Heart left ventricle (tissue), 13 donors: ENCODE measurements around the gene TBC1D21.

ENCODE experiments used
- CTCF ChIP-seq, 12 donors: fragments of 200-600 bp; sonication (generic) in 4 of 12; IDR thresholded peaks; one replicate each; pipeline versions ENCODE4 v1.5.0 to v1.8.0; 2018 to 2022; ENCODE audit warnings: antibody characterized with exemption in 12 of 12, mild to moderate bottlenecking in 5 of 12
- POLR2A ChIP-seq, 2 donors: fragments of 450-650 bp; IDR thresholded peaks; one replicate each; pipeline ENCODE4 v1.6.1; 2017; ENCODE audit warnings: antibody characterized with exemption in 2 of 2, mild to moderate bottlenecking in 2 of 2, moderate library complexity in 2 of 2
- donor health status: ischemic (EF 13 %, LVEDD 7.1; RV severe dilation, severe dysfunction).
- donor health status: DM: no; HTN: yes; CAD: no.
- donor health status: DM: no; HTN: no; CAD: no.
- donor health status: ischemic (EF 25% LVEDD 6.9; RV normal size, moderate dysfunction).
- donor health status: ischemic (EF 25% LVEDD 5.7; RV mildly dilated, moderate dysfunction).
- donor health status: ischemic (EF 35%, LVEDD 5.7; RV mildly dilated, moderate dysfunction).
- donor health status: nonischemic (EF 11% LVEDD 7.7; RV severe dilation, severe dysfunction).
- donor health status: DM: yes; HTN: yes; CAD: no.
- donor health status: PGD.
- donor health status: ischemic (EF 29% LVEDD 5.4; RV normal size, mild dysfunction).
- donor health status: nonischemic (EF 23%, LVEDD 6.1; RV moderate dilation, normal function).

- no peak for TF ChIP-seq CTCF (IDR thresholded peaks at IDR 0.05)
- no peak for TF ChIP-seq POLR2A (IDR thresholded peaks at IDR 0.05)
Observed at GRCh38 chr15:73902121-73903020, 29.0 kb downstream of the TBC1D21 start.
